ENCODE measurements around the gene ATP8B4.

ATP8B4 gene

DNA sequence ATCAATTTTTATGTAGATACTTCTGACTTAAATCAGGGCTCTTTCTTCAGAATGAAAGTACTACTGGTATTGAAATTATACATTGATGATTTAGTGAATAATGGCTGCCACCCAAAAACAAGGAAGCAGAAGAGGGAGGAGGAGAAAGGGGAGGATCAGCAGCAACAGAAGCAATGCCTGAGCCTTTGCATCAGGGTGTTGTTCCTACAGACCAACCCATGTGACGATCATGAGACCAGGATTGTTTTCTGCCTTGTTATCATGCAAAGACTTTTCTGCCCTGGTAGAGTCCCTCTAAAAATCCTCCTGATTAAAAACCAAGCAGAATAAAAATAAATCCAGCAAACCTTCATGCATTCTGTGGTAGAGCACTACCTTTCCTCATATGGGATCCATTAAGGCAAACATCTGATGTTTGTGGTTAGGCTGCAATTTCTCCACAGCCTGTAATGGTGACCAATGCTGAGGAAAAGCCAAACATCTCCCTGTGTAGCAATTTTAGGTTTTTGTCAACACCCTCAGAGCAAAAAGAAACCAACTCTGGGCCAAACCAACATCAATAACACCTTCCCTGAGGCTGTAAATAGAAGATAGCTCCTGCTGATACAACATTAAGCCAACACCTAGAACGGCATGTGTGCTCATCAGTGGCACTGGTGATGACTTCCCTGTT lies 191.7 kb downstream of the ATP8B4 start:
- DNase-seq (ENCODE audit: low read depth): peak; percentile 70
- no peak overlapping the region for H3K4me3 ChIP-seq (ENCODE audit: control insufficient read depth, low read depth, low read length)
- TF ChIP-seq, protein P1, sequence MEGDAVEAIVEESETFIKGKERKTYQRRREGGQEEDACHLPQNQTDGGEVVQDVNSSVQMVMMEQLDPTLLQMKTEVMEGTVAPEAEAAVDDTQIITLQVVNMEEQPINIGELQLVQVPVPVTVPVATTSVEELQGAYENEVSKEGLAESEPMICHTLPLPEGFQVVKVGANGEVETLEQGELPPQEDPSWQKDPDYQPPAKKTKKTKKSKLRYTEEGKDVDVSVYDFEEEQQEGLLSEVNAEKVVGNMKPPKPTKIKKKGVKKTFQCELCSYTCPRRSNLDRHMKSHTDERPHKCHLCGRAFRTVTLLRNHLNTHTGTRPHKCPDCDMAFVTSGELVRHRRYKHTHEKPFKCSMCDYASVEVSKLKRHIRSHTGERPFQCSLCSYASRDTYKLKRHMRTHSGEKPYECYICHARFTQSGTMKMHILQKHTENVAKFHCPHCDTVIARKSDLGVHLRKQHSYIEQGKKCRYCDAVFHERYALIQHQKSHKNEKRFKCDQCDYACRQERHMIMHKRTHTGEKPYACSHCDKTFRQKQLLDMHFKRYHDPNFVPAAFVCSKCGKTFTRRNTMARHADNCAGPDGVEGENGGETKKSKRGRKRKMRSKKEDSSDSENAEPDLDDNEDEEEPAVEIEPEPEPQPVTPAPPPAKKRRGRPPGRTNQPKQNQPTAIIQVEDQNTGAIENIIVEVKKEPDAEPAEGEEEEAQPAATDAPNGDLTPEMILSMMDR (IDR thresholded peaks at IDR 0.05; ENCODE audit: control insufficient read depth, insufficient read depth, low read depth, low read length, missing control alignments): no peak

DNA sequence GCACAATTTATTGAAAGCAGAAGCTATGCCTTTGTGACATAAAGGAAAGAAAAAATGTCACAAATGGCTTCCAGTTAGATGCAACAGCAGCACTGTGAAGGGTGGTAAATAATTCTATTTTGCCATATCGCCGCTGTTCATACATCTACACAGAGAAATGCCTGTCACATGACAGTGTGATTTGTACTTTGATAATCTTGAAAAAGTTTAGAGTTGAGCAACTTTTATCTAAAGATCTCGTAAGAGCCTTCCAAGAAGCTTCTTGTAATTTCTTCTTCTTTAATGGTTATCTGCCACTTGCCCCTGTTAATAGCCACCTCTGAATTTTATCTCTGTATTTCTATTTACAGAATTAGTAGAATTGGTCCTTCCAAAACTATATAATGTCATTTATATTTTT lies 192.3 kb downstream of the ATP8B4 start:
- DNase-seq (ENCODE audit: low read depth): no peak
- TF ChIP-seq, protein P1 (IDR thresholded peaks at IDR 0.05; ENCODE audit: control insufficient read depth, insufficient read depth, low read depth, low read length, missing control alignments): no peak
- H3K4me3 ChIP-seq (ENCODE audit: control insufficient read depth, low read depth, low read length): no peak overlapping the region

DNA sequence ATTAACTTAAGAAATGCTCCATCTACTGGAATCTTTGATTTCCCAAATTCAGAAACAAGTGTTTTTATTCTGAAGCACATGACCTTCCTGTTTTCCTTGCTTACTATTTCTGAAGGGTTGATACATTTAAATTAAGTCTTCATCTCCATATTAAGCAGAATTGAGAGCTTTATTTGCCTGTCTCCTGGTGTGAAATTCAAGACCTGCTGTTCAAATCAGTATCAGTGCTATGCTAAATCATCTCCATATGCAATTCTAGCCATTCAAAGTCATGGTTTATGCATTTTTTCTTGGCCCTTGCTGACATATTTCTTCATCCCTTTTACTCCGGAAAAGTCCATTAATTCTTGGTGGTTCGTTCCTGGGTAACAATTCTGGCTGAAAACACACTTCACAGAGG lies 195.4 kb downstream of the ATP8B4 start:
- TF ChIP-seq, protein P1 (IDR thresholded peaks at IDR 0.05; ENCODE audit: control insufficient read depth, insufficient read depth, low read depth, low read length, missing control alignments): no peak
- DNase-seq (ENCODE audit: low read depth): no peak
- H3K4me3 ChIP-seq (ENCODE audit: control insufficient read depth, low read depth, low read length): no peak overlapping the region

DNA sequence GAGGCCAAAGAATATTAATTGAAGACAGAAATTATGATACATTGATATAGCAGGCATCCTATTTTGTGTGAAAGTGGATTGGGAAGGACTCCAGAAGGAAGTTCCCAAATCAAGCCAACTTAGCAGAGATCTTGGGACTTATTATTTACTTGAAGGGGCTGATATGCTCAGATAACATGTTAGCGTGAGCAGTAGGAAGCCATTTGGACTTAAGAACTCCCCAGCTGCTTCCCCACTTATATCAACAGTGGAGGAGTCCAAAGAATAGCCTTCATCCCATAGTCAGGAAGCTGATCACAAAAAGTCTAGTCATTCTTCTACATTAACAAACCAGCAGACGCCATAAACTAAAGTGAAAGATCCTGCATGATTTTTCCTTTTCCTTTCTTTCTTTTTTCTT lies 200.0 kb downstream of the ATP8B4 start:
- H3K4me3 ChIP-seq (ENCODE audit: control insufficient read depth, low read depth, low read length): no peak overlapping the region
- TF ChIP-seq, protein P1 (IDR thresholded peaks at IDR 0.05; ENCODE audit: control insufficient read depth, insufficient read depth, low read depth, low read length, missing control alignments): no peak
- DNase-seq (ENCODE audit: low read depth): no peak

DNA sequence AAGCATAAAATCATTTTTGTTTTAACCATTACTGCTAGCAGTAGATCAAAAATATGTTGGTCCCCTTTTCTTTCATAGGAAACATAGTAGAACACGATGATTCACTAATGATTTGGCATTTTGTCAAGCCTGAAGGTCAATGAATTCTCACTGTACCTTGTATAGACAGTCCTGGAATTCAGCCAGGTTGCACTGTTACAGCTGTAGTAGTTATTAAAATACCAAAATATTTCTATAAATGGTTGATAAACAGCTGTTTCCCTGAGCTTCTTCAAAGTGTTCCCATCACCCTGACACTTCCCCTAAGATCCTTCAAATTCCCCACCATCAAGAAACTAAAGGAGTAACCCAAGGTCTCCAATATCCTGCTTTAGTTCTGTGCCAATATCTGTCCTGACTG lies 200.9 kb downstream of the ATP8B4 start:
- H3K4me3 ChIP-seq (ENCODE audit: control insufficient read depth, low read depth, low read length): no peak overlapping the region
- TF ChIP-seq, protein P1 (IDR thresholded peaks at IDR 0.05; ENCODE audit: control insufficient read depth, insufficient read depth, low read depth, low read length, missing control alignments): no peak

DNA sequence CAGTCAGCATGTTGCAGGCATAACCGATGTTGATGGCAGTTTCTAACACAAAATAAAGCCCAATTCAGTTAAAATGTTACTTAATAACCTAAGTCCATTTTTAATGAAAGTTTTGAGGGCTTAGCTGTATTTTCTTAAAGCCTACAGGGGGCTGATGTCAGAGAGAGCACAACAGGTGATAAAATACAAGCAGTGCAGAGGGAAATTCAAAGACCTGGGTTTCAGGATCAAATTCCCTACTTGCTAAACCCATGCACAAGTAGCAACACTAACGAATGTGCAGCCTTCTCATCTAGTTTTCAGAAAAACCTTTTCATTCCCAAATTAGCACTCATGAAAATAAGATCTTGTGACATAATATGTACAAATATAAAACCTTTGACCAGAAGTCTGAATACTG lies 202.0 kb downstream of the ATP8B4 start:
- TF ChIP-seq, protein P1 (IDR thresholded peaks at IDR 0.05; ENCODE audit: control insufficient read depth, insufficient read depth, low read depth, low read length, missing control alignments): no peak
- H3K4me3 ChIP-seq (ENCODE audit: control insufficient read depth, low read depth, low read length): no peak overlapping the region
- no peak for DNase-seq (ENCODE audit: low read depth)

More for the DNA sequence above, 200.9 kb downstream of the ATP8B4 start:
- no peak for DNase-seq (ENCODE audit: low read depth)

Measured in AG09309 (cell line).